Mononuclear cell (primary cell): ENCODE data around the gene IL5RA. TPM values are rescaled to one million over a fixed set of nuclear protein-coding genes. Genes with fewer than 3 reads are reported as not detected.

ENCODE experiments used
- H3K27me3 ChIP-seq: 2 replicates; pipeline ENCODE4 v1.6.0; 2011; ENCODE audit warnings: low read length, control low read depth; ENCODE audit not compliant: insufficient read depth
- H3K4me1 ChIP-seq: 2 replicates; pipeline ENCODE4 v1.5.1; 2011; ENCODE audit warnings: mild to moderate bottlenecking, low read length, control low read depth; ENCODE audit not compliant: insufficient read depth
- H3K4me3 ChIP-seq: 2 replicates; pipeline ENCODE4 v1.5.1; 2011; ENCODE audit warnings: mild to moderate bottlenecking, low read length, moderate library complexity
- H3K9me3 ChIP-seq: 2 replicates; pipeline ENCODE4 v1.5.1; 2011; ENCODE audit warnings: low read depth, mild to moderate bottlenecking, control low read depth, low read length
- total RNA-seq: library from RNA; depleted of rRNA; stranded (reverse); fragments of >200 nt; gene quantifications from one replicate; pipeline ENCODE4 v1.2.3, GENCODE V29; 2012

The IL5RA gene, protein sequence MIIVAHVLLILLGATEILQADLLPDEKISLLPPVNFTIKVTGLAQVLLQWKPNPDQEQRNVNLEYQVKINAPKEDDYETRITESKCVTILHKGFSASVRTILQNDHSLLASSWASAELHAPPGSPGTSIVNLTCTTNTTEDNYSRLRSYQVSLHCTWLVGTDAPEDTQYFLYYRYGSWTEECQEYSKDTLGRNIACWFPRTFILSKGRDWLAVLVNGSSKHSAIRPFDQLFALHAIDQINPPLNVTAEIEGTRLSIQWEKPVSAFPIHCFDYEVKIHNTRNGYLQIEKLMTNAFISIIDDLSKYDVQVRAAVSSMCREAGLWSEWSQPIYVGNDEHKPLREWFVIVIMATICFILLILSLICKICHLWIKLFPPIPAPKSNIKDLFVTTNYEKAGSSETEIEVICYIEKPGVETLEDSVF
- total RNA-seq, result 4.4 TPM

DNA sequence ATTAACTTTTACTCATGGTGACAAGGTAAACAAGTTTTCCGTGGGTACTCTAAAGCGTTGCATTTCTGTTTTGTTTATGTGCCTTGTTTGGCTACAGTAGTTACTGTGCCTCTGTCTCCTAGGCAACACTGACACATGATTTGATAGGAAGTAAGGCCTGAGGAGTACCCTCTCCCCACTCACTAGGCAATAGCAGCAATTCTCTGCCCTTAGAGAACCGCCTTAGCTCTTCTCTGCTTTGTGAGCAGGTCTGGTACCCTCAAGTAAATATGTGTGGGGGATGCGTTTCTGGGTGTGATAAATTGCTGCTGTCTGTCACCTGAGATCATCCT, at the start of gene IL5RA:
Gene IL5RA (minus strand): TSS at position 76 of the 332 bp plus-strand sequence. CDS start 5,390 bp downstream, outside the sequence.
- H3K4me1 ChIP-seq, result peaks cover 6% of the 10 kb centered on the region
- peak within 1 kb of the TSS; percentile 15 for H3K4me3 ChIP-seq
- H3K9me3 ChIP-seq, result no peaks in the 10 kb centered on the region
- H3K27me3 ChIP-seq, result no peaks in the 10 kb centered on the region

DNA sequence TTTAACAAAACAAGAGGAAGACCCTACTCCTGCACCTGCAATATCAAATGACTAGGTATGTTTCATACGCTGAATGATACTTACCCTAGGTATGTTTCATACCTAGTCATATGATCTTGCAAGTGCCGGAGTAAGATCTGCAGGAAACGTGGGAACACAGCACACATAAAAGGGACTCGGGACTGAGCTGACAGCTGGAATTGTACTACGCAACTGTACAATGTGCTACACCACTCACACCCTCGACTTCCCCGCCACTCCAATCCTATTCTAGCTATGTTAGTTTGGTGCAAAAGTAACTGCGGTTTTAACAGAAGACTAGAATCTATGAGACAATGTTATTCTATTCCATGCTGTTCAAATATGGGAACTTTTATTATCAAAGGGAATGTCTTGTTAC, 47.3 kb upstream of the IL5RA start:
- H3K4me1 ChIP-seq, result no peaks in the 10 kb centered on the region
- no peaks in the 10 kb centered on the region for H3K9me3 ChIP-seq
- no peak overlapping the region for H3K4me3 ChIP-seq
- H3K27me3 ChIP-seq, result no peaks in the 10 kb centered on the region

DNA sequence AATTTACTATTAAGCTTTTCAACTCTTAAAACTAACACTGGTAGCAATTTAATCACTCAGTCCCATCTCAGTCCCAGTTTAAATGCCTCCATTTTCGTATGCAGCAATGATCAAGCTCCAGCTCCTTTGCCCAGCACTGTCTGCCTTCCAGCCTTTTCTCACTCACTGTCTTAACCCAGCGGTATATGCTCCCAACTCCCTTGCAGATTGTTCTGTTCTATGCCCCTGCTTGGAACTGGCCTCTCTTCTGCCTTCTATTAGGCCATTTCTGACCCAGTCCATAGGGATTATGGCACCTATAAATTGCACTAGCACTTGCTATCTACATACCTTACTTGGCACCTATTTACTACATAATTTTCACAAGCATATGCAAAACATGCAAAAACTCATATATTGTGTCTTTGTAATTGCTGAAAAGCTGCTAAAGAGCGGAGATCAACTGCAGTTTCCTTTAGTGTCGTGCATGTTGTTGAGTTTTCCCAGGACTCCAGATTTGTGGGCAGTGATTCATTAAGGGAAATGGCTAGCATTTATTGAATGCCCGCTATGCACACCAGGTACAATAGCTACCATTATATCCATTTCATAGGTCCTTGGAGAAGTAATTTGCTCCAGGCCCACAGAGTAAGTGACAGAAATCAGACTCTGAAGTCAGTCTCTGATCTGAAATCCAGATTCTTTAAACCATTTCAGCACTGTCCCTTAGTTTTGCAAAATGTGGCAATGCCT, 44.9 kb upstream of the IL5RA start:
- Histone ChIP-seq H3K9me3 (no peaks in the 10 kb centered on the region), H3K4me1 (no peaks in the 10 kb centered on the region), H3K27me3 (no peaks in the 10 kb centered on the region), H3K4me3 (no peak overlapping the region)

DNA sequence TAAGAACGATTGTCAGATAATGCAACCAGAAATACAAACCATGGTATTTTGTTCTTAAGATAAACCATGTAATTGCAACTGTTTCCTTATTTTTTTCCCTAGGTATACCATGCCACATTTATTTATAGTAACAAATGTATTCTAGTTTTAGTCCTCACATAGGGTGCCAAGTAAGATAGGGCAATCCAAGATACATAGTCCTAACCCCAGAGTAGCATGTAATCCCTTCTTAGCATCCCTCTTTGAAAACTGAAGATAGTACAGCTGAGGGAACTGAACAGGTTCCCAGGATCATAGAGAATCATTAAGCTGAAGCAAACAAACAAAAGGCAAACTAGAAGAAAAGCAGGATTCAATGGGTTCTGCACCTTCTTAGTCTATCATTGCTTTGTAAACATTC, 41.3 kb upstream of the IL5RA start:
- Histone ChIP-seq H3K4me3 (no peak overlapping the region), H3K9me3 (no peaks in the 10 kb centered on the region), H3K4me1 (no peaks in the 10 kb centered on the region), H3K27me3 (no peaks in the 10 kb centered on the region)

DNA sequence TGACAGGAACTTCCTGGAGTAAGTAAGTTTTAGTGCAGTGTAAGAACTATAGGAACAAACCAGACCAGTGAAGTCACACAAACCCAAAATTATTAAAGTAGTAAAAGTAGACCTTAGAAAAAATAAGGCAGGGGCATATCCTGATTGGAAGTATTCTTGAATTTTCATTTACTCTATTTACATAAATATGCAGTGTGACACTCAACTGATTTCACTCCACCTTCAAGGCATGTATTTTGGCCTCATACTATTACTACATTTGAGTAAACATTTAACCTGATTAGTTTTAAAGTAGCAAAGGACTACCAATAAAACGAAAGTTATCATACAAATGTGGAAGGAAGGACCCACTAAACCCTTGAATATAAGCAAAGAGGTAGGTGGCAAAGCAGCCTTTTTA, 39.4 kb upstream of the IL5RA start:
- H3K27me3 ChIP-seq, result no peaks in the 10 kb centered on the region
- H3K9me3 ChIP-seq, result no peaks in the 10 kb centered on the region
- H3K4me1 ChIP-seq, result no peaks in the 10 kb centered on the region
- no peak overlapping the region for H3K4me3 ChIP-seq

DNA sequence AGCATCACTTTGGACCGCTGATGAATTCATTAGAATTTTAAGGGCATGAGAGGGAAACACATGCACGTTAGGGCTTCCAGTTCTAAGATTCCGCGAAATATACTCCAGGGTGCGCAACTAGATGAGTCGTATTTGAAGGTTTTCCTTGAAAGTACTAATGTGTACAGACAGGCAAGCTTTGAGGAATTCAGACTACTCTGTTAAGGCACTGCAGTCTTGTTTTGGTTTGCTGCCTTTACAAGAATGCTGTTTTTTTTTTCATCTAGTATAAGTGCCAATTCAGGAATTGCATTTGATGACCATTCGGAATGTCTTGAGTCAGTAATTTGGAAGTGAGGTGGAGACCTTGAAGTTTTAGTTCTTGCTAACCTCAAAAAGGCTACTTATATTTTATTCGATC, 35.7 kb upstream of the IL5RA start:
- H3K4me3 ChIP-seq, result no peak overlapping the region
- no peaks in the 10 kb centered on the region for H3K9me3 ChIP-seq
- no peaks in the 10 kb centered on the region for H3K27me3 ChIP-seq
- no peaks in the 10 kb centered on the region for H3K4me1 ChIP-seq

DNA sequence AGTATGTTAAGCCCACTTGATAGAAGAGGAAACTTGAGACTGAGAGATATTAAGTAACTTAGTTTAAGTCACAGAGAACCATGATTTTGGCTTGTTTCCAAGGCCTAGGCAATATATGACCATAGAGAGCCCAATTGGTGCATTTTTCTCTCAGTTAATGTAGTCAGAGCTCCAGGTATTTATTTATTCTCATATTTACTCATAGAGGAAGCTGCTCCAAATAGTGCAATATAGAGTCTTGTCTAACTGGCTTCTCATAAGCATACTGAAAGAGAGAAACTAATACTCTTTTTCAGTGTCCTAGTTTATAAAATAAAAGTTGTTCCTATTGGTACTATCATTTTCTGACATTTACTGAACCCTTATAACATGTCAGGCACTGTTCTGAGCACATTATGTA, 31.8 kb upstream of the IL5RA start:
- no peak overlapping the region for H3K4me3 ChIP-seq
- no peaks in the 10 kb centered on the region for H3K9me3 ChIP-seq
- H3K4me1 ChIP-seq, result no peaks in the 10 kb centered on the region
- no peaks in the 10 kb centered on the region for H3K27me3 ChIP-seq

DNA sequence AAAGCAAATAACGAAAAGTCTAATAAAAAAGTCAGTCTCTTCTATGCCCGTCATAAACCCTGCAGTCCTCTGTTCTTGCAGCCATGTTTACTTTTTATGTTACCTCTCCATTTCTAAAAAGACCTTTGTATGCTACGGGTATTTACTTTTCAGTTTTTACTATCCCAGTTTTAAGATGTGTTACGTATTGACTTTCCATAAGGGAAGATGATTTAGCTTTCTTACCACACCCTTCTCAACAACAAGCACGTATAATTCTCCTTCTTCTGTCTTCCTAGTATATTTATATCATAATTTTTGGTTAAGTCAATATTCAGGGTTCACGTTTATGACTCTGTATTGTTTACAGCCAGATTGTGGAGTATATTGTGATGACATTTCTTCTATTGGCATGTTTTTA, 27.4 kb upstream of the IL5RA start:
- Histone ChIP-seq H3K27me3 (no peaks in the 10 kb centered on the region), H3K4me1 (peaks cover 4% of the 10 kb centered on the region), H3K4me3 (no peak overlapping the region), H3K9me3 (no peaks in the 10 kb centered on the region)

DNA sequence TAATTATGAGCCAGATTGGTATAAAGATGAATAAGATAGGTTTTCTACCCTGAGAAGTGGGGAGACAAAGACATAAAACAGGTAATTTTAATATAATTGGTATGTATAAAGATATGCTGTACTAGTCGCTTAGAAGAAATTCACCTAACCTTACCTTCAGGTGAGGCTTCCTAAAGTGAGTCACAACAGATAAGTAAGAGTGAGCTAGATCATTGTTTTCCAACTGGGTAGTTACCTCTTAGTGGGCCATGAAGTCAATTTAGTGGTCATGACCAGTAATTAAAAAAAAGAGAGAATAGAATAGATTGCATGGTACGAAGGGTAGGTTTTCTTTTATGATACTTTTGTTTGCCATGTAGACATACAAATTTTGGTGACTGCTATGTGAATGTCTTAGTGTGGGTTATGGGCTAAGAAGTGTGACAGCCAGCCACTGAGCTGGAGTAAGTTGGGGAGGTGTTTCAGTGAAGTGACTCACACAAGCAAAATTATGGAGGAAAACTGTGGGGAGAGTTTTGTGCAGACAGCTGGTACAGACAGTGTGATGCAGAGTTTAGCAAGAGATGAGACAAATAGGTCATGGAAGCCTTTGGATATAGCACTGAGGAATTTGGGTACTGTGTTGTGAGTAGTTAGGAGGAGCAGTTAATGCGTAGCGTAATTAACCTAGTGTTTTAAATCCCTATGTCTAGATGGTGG, 24.7 kb upstream of the IL5RA start:
- Histone ChIP-seq H3K9me3 (no peaks in the 10 kb centered on the region), H3K4me3 (no peak overlapping the region), H3K27me3 (no peaks in the 10 kb centered on the region), H3K4me1 (peaks cover 4% of the 10 kb centered on the region)

DNA sequence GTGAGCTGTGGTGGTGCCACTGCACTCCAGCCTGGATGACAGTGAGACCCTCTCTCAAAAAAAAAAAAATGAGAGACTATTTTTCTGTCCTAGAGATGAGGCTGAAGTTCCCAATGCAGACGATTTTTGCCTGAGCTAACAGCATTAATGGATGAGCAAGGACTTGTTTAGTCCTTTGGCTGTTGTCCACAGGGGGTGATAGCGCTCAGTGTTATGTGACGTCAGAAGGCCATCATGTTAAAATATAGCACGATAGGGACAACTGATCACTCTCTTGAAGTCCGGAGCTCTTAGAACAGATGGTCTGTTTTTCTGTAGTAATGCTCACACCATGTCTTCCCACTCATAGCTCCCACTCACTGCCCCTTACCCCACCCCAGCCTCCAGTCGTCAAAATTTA, 23.3 kb upstream of the IL5RA start:
- no peak overlapping the region for H3K4me3 ChIP-seq
- no peaks in the 10 kb centered on the region for H3K27me3 ChIP-seq
- H3K4me1 ChIP-seq, result peaks cover 18% of the 10 kb centered on the region
- no peaks in the 10 kb centered on the region for H3K9me3 ChIP-seq

DNA sequence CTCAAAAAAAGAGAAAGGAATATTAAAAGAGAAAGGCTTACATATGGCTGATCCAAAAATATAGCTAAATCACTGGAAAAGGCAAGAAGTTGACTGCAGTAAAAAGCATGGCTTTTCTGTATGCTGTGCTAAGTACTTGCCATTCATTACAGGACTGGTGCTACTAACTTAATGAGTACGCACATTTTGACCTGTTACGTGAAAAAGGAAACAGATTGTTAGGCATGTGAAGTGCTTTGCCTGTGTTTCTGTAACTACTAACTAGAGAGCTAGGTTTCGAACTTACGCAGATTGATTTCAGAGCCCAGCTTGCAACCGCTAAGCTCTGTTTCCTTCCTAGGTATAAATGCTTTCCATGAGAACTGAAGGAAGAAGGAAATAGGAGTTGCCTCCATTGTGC, 19.4 kb upstream of the IL5RA start:
- peaks cover 40% of the 10 kb centered on the region for H3K4me1 ChIP-seq
- no peaks in the 10 kb centered on the region for H3K27me3 ChIP-seq
- H3K4me3 ChIP-seq, result no peak overlapping the region
- no peaks in the 10 kb centered on the region for H3K9me3 ChIP-seq

DNA sequence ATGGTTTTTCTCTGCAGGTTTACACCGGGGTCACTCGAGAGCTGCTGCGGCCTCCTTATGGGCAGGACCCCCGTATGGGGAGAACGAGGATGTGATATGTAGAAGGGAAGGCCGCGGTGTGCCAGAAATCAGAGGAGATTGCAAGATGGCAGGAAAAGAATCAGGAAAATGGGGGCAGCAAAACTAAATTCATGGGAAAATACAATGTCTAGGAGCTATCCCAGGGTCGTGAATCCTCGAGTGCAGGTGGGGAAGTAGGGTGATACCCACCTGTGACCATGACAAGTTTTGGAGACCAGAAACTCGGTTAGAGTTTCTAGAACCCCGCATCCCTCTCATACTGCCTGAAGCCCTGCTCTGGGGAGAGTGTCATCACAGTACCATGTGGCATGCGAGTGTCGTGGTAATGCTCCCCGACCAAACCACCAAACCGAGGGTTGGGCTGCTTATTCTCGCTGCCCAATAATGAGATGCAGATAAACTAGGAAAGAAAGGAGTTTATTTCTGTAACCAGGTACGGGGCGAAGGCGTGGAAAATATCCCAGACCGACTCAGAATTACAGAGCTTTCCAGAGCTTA, 17.3 kb upstream of the IL5RA start:
- no peaks in the 10 kb centered on the region for H3K9me3 ChIP-seq
- H3K27me3 ChIP-seq, result no peaks in the 10 kb centered on the region
- peaks cover 35% of the 10 kb centered on the region for H3K4me1 ChIP-seq
- peak overlapping the region; percentile 87 for H3K4me3 ChIP-seq

DNA sequence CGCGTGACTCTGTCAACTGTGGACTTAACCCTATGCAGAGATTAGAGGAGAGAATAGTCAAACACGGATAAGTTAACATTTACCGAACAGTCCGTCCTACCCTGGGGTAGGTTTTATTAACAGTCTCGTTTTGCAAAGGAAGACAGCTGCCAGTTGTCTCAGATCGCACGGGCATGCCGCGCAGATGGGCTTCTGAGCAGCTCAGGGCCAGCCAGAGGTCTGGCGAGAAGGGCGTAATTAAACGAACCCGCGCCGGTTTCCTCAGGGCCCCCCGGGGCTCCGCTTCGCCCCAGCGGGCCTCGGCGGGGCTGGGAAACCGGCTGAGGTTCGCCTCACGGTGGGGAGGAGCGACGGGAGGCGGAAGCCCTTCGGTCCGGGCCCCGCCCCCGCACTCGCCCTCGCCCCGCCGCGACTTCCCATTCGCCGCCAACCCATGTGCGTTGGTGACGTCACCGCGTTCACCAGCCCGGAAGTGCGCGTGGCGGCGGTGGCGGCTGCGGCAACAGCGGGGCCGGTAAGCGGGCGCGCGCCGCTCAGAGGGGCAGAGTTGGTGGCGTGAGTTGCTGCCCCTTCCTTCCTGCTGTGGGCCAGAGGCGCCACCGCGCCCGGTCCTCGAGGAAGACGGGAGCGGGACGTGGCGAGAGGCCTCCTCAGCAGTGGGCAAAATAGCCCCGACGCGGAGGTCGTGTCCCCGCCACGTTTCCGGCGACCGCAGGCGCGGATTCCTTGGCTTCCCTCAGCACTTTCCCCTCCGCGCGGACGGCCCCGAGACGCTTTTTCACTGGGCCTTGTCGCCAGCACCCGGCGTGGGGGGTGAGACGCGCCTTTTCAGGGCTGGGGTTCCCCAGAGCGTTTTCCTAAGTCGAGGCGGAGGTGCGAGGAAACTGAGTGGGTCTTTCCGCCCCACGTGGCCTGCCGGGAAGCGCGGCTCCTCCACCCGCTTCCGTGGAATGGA, 16.6 kb upstream of the IL5RA start, which contains the start of gene TRNT1:
Gene TRNT1 (plus strand): TSS at position 464 of the 955 bp plus-strand sequence. CDS start 2,101 bp downstream, outside the sequence.
- Histone ChIP-seq H3K4me3 (peak within 1 kb of the TSS; percentile 87), H3K9me3 (no peaks in the 10 kb centered on the region), H3K4me1 (peaks cover 35% of the 10 kb centered on the region), H3K27me3 (no peaks in the 10 kb centered on the region)

DNA sequence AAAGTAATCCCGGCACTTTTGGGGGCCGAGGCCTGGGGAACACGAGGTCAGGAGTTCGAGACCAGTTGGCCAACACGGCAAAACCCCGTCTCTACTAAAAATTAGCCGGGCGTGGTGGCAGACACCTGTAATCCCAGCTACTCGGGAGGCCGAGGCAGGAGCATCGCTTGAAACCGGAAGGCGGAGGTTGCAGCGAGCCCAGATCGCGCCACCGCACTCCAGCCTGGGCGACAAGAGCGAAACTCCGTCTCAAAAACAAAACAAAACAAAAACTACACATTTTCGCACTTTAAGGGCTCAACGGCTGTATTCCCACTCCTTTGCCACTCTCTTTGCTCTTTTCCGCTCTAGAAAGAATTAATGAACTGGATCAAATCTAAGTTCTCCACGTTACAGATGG, 15.8 kb upstream of the IL5RA start:
- H3K9me3 ChIP-seq, result no peaks in the 10 kb centered on the region
- H3K27me3 ChIP-seq, result no peaks in the 10 kb centered on the region
- H3K4me1 ChIP-seq, result peaks cover 35% of the 10 kb centered on the region
- peak overlapping the region; percentile 87 for H3K4me3 ChIP-seq
